ENCODE measurements around the gene IBSP. TPM values are rescaled to one million over a fixed set of nuclear protein-coding genes. Genes with fewer than 3 reads are reported as not detected.

The IBSP gene
- total RNA-seq, 1 experiment from 2014 or later = not detected

DNA sequence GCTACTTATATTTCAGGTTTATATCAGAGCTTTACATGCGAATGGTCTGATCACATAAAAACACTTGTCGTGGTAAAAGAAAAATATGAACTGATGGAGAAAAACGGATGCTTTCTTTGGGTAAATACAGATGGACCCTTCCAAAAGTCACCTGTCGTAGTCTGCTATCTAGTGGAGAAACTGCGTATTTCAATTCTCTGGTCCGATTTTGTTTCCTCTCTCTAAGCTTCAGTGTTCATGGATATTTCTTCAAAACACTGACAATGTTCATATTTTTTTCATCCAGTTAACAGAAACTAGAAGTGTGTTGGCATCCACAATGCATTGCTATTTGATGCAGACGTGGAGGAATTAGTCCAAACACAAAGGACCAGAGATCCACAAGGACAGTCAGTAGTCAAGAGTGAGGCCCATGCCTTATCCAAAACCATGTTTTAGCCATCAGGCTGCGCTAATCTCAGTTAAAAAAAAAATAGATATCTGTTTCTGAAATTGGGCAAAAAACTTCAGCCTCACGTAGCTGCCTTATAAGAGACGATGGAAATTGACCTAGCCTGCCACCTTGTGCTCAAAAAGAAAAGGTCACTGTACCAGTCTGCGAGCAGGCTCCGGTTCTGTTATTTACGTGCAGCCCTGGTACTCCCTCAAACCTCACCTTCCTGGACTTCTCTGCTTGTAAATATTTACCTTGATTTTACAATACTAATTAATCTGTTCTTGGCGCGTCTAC lies 49.4 kb downstream of the IBSP start:
- in situ Hi-C loops (cut with HindIII; ENCODE audit: low pct_unique_long_range_greater_than_20kb, low sequenced_read_pairs) = no loop called here
- no peak for DNase-seq (ENCODE audit: low read depth, low spot score)
- H3K9me3 ChIP-seq (ENCODE audit: control insufficient read depth, insufficient read depth, low read depth, low read length) = no peaks in the 10 kb centered on the region
- no peak overlapping the region for H3K27ac ChIP-seq (ENCODE audit: low read length)
- ATAC-seq = peak; percentile 85
- intact Hi-C loops (cut with micrococcal nuclease; ENCODE audit: unreplicated experiment) = no loop called here
- TF ChIP-seq, protein P1, sequence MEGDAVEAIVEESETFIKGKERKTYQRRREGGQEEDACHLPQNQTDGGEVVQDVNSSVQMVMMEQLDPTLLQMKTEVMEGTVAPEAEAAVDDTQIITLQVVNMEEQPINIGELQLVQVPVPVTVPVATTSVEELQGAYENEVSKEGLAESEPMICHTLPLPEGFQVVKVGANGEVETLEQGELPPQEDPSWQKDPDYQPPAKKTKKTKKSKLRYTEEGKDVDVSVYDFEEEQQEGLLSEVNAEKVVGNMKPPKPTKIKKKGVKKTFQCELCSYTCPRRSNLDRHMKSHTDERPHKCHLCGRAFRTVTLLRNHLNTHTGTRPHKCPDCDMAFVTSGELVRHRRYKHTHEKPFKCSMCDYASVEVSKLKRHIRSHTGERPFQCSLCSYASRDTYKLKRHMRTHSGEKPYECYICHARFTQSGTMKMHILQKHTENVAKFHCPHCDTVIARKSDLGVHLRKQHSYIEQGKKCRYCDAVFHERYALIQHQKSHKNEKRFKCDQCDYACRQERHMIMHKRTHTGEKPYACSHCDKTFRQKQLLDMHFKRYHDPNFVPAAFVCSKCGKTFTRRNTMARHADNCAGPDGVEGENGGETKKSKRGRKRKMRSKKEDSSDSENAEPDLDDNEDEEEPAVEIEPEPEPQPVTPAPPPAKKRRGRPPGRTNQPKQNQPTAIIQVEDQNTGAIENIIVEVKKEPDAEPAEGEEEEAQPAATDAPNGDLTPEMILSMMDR (IDR thresholded peaks at IDR 0.05) = peak; percentile 73
- TF ChIP-seq POLR2AphosphoS5 (IDR thresholded peaks at IDR 0.05; ENCODE audit: low read depth, low read length) = no peak
- POLR2A ChIA-PET = no interaction called here
- H3K27me3 ChIP-seq (ENCODE audit: control insufficient read depth, insufficient read depth, low read length) = peaks cover 7% of the 10 kb centered on the region
- CTCF ChIA-PET = interaction anchor here (0.6 to 1.0 kb wide), 3 partner anchors 13 to 361 kb away, joined by 3 to 4 read pairs (median 3); no protein-coding TSS in a partner anchor
- H3K4me1 ChIP-seq (ENCODE audit: control insufficient read depth, insufficient read depth, low read length) = no peaks in the 10 kb centered on the region
- no peak overlapping the region for H3K4me3 ChIP-seq (ENCODE audit: low read depth in 2 of 2, low read length in 2 of 2)
- H3K36me3 ChIP-seq (ENCODE audit: control insufficient read depth, insufficient read depth, low read length) = no peaks in the 10 kb centered on the region
- BruUV-seq (replicated peaks) = no TSS peak

DNA sequence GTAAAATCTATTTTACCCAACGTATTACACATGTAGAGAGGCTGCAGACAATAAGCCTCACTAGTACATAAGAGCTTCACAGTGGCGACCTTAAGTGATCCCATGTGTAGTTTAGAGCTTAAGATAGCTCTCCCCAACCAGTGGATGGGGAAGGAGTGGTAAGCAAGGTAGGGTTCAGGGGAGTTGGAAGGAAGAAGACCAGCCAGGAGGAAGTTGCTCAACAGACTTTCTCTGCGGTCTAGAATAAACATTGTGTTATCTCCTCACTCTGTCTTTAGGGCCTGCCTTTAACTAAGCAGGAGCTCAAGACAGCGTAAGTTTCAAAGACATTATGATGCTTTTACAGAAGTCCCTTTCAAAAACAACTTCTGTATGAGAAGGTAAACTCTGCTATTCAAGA lies 50.3 kb downstream of the IBSP start:
- in situ Hi-C loops (cut with HindIII; ENCODE audit: low pct_unique_long_range_greater_than_20kb, low sequenced_read_pairs) (no loop called here), intact Hi-C loops (cut with micrococcal nuclease; ENCODE audit: unreplicated experiment) (loop anchor here (5.0 kb wide), 1 partner anchor 363 kb away; no protein-coding TSS in a partner anchor)
- TF ChIP-seq SIN3A (IDR thresholded peaks at IDR 0.05; ENCODE audit: borderline replicate concordance, insufficient read depth, low read depth, low read length) = no peak
- TF ChIP-seq, protein P2, sequence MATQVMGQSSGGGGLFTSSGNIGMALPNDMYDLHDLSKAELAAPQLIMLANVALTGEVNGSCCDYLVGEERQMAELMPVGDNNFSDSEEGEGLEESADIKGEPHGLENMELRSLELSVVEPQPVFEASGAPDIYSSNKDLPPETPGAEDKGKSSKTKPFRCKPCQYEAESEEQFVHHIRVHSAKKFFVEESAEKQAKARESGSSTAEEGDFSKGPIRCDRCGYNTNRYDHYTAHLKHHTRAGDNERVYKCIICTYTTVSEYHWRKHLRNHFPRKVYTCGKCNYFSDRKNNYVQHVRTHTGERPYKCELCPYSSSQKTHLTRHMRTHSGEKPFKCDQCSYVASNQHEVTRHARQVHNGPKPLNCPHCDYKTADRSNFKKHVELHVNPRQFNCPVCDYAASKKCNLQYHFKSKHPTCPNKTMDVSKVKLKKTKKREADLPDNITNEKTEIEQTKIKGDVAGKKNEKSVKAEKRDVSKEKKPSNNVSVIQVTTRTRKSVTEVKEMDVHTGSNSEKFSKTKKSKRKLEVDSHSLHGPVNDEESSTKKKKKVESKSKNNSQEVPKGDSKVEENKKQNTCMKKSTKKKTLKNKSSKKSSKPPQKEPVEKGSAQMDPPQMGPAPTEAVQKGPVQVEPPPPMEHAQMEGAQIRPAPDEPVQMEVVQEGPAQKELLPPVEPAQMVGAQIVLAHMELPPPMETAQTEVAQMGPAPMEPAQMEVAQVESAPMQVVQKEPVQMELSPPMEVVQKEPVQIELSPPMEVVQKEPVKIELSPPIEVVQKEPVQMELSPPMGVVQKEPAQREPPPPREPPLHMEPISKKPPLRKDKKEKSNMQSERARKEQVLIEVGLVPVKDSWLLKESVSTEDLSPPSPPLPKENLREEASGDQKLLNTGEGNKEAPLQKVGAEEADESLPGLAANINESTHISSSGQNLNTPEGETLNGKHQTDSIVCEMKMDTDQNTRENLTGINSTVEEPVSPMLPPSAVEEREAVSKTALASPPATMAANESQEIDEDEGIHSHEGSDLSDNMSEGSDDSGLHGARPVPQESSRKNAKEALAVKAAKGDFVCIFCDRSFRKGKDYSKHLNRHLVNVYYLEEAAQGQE (IDR thresholded peaks at IDR 0.05; ENCODE audit: insufficient read depth in 1 of 2, low read depth in 2 of 2, low read length in 1 of 2) = no peak
- no peak for TF ChIP-seq TCF7L2 (IDR thresholded peaks at IDR 0.05; ENCODE audit: low read depth, low read length)
- TF ChIP-seq, protein P1 (IDR thresholded peaks at IDR 0.05) = no peak
- no peak for TF ChIP-seq POLR2AphosphoS5 (IDR thresholded peaks at IDR 0.05; ENCODE audit: low read depth, low read length)
- Histone ChIP-seq H3K4me1 (ENCODE audit: control insufficient read depth, insufficient read depth, low read length) (no peaks in the 10 kb centered on the region), H3K9me3 (ENCODE audit: control insufficient read depth, insufficient read depth, low read depth, low read length) (no peaks in the 10 kb centered on the region), H3K36me3 (ENCODE audit: control insufficient read depth, insufficient read depth, low read length) (no peaks in the 10 kb centered on the region), H3K27me3 (ENCODE audit: control insufficient read depth, insufficient read depth, low read length) (peaks cover 7% of the 10 kb centered on the region), H3K4me3 (ENCODE audit: low read depth in 2 of 2, low read length in 2 of 2) (no peak overlapping the region), H3K27ac (ENCODE audit: low read length) (no peak overlapping the region)
- ATAC-seq (no peak), DNase-seq (ENCODE audit: low read depth, low spot score) (no peak)
- ChIA-PET POLR2A (no interaction called here), CTCF (interaction anchor here (1.0 kb wide), 1 partner anchor 13 kb away, joined by 3 read pairs; no protein-coding TSS in a partner anchor)
- BruUV-seq (replicated peaks) = no TSS peak
